ENCODE results near the gene NFIC.

DNA sequence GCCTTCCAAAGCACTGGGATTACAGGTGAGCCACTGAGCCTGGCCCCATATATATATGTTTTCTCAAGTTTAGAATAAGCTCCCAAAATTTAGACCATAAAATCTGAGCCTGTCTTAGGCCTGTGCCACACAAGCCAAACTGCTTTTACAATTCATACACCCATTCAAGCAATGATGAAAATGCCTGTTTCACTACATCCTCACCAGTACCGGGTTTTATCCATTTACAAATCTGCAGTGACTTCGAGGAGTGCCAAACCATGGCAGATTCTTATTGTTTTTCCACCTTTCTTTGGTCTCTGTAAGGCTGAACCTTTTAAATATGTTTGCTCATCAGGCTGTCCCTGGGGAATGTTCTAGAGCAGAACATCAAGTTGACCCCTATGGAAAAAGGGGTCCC lies 9.6 kb upstream of the NFIC start:
- TF ChIP-seq, protein P1, sequence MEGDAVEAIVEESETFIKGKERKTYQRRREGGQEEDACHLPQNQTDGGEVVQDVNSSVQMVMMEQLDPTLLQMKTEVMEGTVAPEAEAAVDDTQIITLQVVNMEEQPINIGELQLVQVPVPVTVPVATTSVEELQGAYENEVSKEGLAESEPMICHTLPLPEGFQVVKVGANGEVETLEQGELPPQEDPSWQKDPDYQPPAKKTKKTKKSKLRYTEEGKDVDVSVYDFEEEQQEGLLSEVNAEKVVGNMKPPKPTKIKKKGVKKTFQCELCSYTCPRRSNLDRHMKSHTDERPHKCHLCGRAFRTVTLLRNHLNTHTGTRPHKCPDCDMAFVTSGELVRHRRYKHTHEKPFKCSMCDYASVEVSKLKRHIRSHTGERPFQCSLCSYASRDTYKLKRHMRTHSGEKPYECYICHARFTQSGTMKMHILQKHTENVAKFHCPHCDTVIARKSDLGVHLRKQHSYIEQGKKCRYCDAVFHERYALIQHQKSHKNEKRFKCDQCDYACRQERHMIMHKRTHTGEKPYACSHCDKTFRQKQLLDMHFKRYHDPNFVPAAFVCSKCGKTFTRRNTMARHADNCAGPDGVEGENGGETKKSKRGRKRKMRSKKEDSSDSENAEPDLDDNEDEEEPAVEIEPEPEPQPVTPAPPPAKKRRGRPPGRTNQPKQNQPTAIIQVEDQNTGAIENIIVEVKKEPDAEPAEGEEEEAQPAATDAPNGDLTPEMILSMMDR (IDR thresholded peaks at IDR 0.05): no peak
- TF ChIP-seq POLR2A (IDR thresholded peaks at IDR 0.05): no peak

Measured in right lobe of liver (tissue), 4 donors.